Measurements from ENCODE around the gene CD9.

The CD9 gene

GRCh38 chr12:6222078-6222654, 22.0 kb downstream of the CD9 start:
- DNase-seq, result peak; percentile 28

- no peak for DNase-seq
These were observed 23.3 kb downstream of the CD9 start for GRCh38 chr12:6223545-6223944.

GRCh38 chr12:6224550-6224949, 24.4 kb downstream of the CD9 start:
- DNase-seq, result peak; percentile 12

GRCh38 chr12:6225630-6226001, 25.4 kb downstream of the CD9 start:
- no peak for DNase-seq

GRCh38 chr12:6226002-6226678, 25.9 kb downstream of the CD9 start:
- DNase-seq, result no peak

- no peak for DNase-seq
These were observed 26.5 kb downstream of the CD9 start for GRCh38 chr12:6226679-6227051.

- DNase-seq, result no peak
These were observed 28.5 kb downstream of the CD9 start for GRCh38 chr12:6228535-6229223.

GRCh38 chr12:6229224-6230218, 29.3 kb downstream of the CD9 start:
- peak; percentile 66 for DNase-seq

GRCh38 chr12:6230321-6231110, 30.3 kb downstream of the CD9 start:
- peak; percentile 36 for DNase-seq

- DNase-seq, result no peak
These were observed 31.4 kb downstream of the CD9 start for GRCh38 chr12:6231359-6232268.

- DNase-seq, result no peak
These were observed 33.1 kb downstream of the CD9 start for GRCh38 chr12:6233121-6233971.

- peak; percentile 41 for DNase-seq
These were observed 34.0 kb downstream of the CD9 start for GRCh38 chr12:6234214-6234613.

- DNase-seq, result no peak
These were observed 34.7 kb downstream of the CD9 start for GRCh38 chr12:6234906-6235305.

- DNase-seq, result no peak
These were observed 35.3 kb downstream of the CD9 start for GRCh38 chr12:6235499-6235898.

- no peak for DNase-seq
These were observed 35.9 kb downstream of the CD9 start for GRCh38 chr12:6235906-6236640.

GRCh38 chr12:6236641-6236940, 36.4 kb downstream of the CD9 start:
- DNase-seq, result no peak

- DNase-seq, result no peak
These were observed 37.6 kb downstream of the CD9 start for GRCh38 chr12:6237830-6238229.

- no peak for DNase-seq
These were observed 38.7 kb downstream of the CD9 start for GRCh38 chr12:6238875-6239274.

- DNase-seq, result no peak
These were observed 41.3 kb downstream of the CD9 start for GRCh38 chr12:6241495-6241894.

- DNase-seq, result no peak
These were observed 49.4 kb downstream of the CD9 start for GRCh38 chr12:6249580-6249979.

Measured in kidney glomerular epithelial cell (primary cell).